Spleen (tissue), 11 donors: ENCODE measurements around the gene CYB5A. TPM values are rescaled to one million over a fixed set of nuclear protein-coding genes. Genes with fewer than 3 reads are reported as not detected.

Experiments used
- DNase-seq: peaks from one replicate; pipeline ENCODE4 v3.0.0-alpha.2; 2020
- H3K27ac ChIP-seq, 8 donors: fragments of 200-600 bp; sonication (generic) in 7 of 8; 1 replicate in 4 of 8; 2 replicates in 4 of 8; pipeline versions ENCODE4 v1.5.0 to v1.8.0; 2016 to 2021; ENCODE audit warnings: inconsistent platforms in 4 of 8, mild to moderate bottlenecking in 4 of 8, moderate library complexity in 1 of 8
- H3K27me3 ChIP-seq, 7 donors: fragments of 200-600 bp; sonication (generic) in 6 of 7; replicated peaks in 1 of 7; 1 replicate in 4 of 7; 2 replicates in 3 of 7; pipeline versions ENCODE4 v1.5.0 to v1.8.0; 2016 to 2021; ENCODE audit warnings: inconsistent platforms in 3 of 7, mild to moderate bottlenecking in 1 of 7
- H3K36me3 ChIP-seq, 6 donors: fragments of 200-600 bp; sonication (generic) in 5 of 6; 1 replicate in 4 of 6; 2 replicates in 2 of 6; pipeline versions ENCODE4 v1.5.0 to v1.8.0; 2016 to 2021; ENCODE audit warnings: inconsistent platforms in 2 of 6
- H3K4me1 ChIP-seq, 6 donors: fragments of 200-600 bp; sonication (generic) in 5 of 6; 1 replicate in 3 of 6; 2 replicates in 3 of 6; pipeline versions ENCODE4 v1.5.0 to v1.8.0; 2016 to 2021; ENCODE audit warnings: inconsistent platforms in 3 of 6
- H3K4me3 ChIP-seq, 8 donors: fragments of 200-600 bp; sonication (generic) in 7 of 8; 1 replicate in 4 of 8; 2 replicates in 4 of 8; pipeline versions ENCODE4 v1.5.0 to v1.8.0; 2016 to 2021; ENCODE audit warnings: inconsistent platforms in 4 of 8, mild to moderate bottlenecking in 4 of 8, moderate library complexity in 2 of 8
- H3K9me3 ChIP-seq, 8 donors: fragments of 200-600 bp; sonication (generic) in 7 of 8; 1 replicate in 4 of 8; 2 replicates in 4 of 8; pipeline versions ENCODE4 v1.5.0 to v1.8.0; 2016 to 2021; ENCODE audit warnings: inconsistent platforms in 4 of 8
- POLR2A ChIP-seq, 3 donors: fragments of 450-650 bp; IDR thresholded peaks; one replicate each; pipeline ENCODE4 v1.5.1; 2017; ENCODE audit warnings: antibody characterized with exemption in 3 of 3, mild to moderate bottlenecking in 1 of 3
- POLR2AphosphoS5 ChIP-seq, 3 donors: sonication (generic); formaldehyde crosslinking; IDR thresholded peaks; one replicate each; pipeline ENCODE4 v1.5.1; 2017; ENCODE audit warnings: antibody characterized with exemption in 3 of 3
- WGBS, 5 donors: extraction: QIAGEN DNeasy Blood & Tissue Kit in 3 of 5; methylation state at CpG; one replicate each; pipeline versions ENCODE4 v1.1.5 to v1.1.7; 2013 to 2018; 5-methylcytosine and 5-hydroxymethylcytosine counted together
- intact Hi-C: fragments of 100-400 bp; cut with DNase I; formaldehyde crosslinking; loops from one replicate; pipeline ENCODE4 v1.15.0; 2023; ENCODE audit warnings: low total_unique reads
- polyA plus RNA-seq, 3 donors: library from polyadenylated mRNA; stranded (reverse); fragments of 200-250 nt; gene quantifications; one replicate each; pipeline ENCODE4 v1.2.1, GENCODE V29; 2013
- total RNA-seq, 7 donors: library from RNA; depleted of rRNA in 3 of 7; stranded (reverse); fragments of >200 nt in 3 of 7; fragmentation: NEBNext Ultra II Directional in 4 of 7; extraction: Animal tissue kit (Norgen Biotek cat#: 25700) in 4 of 7; gene quantifications; one replicate each; pipeline versions ENCODE4 v1.1.0 to v1.2.1, GENCODE V29; 2016 to 2021
- TF ChIP-seq, protein P1 (sequence below), 11 experiments: fragments of 200-600 bp in 7 of 11; fragments of 450-650 bp in 4 of 11; sonication (generic) in 4 of 11; IDR thresholded peaks in 8 of 11; conservative IDR thresholded peaks in 3 of 11; 1 replicate in 7 of 11; 2 replicates in 4 of 11; pipeline versions ENCODE4 v1.4.0 to v1.8.0; 2016 to 2021; ENCODE audit warnings: antibody characterized with exemption in 11 of 11, inconsistent platforms in 4 of 11, mild to moderate bottlenecking in 1 of 11
- donor health status: healthy with polysubstance abuse.
- donor health status: DM: no; HTN: no; CAD: no; lungs with moderate emphysema.
- donor health status: DM: no; HTN: no; CAD: no.
- donor health status: Bipolar disorder and iron deficiency.
- donor health status: healthy.
- donor health status: DM: no; HTN: no; CAD: no.
- donor health status: DM: yes; HTN: yes; CAD: no.

Gene CYB5A
- total and polyA plus RNA-seq, 10 donors: 54.6 to 137 (median 111) TPM

DNA sequence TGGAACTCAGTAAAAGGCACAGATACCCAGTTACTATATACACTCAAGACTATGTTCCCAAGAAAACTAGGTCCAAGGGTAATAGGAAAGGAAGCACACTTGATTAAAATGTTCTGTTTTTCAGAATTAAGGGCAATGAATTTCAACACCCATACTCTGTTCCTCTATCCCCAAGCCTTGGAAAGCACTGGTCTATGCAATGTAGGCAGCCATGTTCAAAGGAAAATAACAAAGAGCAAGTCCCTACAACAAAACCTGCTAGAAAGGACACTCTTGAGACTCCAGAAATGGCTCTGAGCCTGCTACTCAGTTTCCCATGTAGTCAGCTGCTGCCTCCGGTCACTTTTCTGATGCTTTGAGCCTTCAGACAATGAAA is 6.8 kb downstream of the CYB5A start:
- WGBS, 5 donors: 94 to 97% (median 96%) methylated on average over 1 of the region's 1 CpG
- Histone ChIP-seq H3K27ac (peak overlapping the region in 5 of 8 donors; percentile 13 to 62 (median 46)), H3K36me3 (no peaks in the 10 kb centered on the region), H3K27me3 (no peaks in the 10 kb centered on the region), H3K4me3 (no peak overlapping the region), H3K4me1 (peaks cover 1 to 81% (median 48%) of the 10 kb centered on the region in 6 donors), H3K9me3 (no peaks in the 10 kb centered on the region)
- no peak for TF ChIP-seq POLR2A (IDR thresholded peaks at IDR 0.05)
- no peak for TF ChIP-seq POLR2AphosphoS5 (IDR thresholded peaks at IDR 0.05)
- TF ChIP-seq, protein P1, sequence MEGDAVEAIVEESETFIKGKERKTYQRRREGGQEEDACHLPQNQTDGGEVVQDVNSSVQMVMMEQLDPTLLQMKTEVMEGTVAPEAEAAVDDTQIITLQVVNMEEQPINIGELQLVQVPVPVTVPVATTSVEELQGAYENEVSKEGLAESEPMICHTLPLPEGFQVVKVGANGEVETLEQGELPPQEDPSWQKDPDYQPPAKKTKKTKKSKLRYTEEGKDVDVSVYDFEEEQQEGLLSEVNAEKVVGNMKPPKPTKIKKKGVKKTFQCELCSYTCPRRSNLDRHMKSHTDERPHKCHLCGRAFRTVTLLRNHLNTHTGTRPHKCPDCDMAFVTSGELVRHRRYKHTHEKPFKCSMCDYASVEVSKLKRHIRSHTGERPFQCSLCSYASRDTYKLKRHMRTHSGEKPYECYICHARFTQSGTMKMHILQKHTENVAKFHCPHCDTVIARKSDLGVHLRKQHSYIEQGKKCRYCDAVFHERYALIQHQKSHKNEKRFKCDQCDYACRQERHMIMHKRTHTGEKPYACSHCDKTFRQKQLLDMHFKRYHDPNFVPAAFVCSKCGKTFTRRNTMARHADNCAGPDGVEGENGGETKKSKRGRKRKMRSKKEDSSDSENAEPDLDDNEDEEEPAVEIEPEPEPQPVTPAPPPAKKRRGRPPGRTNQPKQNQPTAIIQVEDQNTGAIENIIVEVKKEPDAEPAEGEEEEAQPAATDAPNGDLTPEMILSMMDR (IDR thresholded peaks at IDR 0.05 in 8 of 11, conservative IDR thresholded peaks at IDR 0.05 in 3 of 11): no peak
- no peak for DNase-seq
- intact Hi-C loops: no loop called here

DNA sequence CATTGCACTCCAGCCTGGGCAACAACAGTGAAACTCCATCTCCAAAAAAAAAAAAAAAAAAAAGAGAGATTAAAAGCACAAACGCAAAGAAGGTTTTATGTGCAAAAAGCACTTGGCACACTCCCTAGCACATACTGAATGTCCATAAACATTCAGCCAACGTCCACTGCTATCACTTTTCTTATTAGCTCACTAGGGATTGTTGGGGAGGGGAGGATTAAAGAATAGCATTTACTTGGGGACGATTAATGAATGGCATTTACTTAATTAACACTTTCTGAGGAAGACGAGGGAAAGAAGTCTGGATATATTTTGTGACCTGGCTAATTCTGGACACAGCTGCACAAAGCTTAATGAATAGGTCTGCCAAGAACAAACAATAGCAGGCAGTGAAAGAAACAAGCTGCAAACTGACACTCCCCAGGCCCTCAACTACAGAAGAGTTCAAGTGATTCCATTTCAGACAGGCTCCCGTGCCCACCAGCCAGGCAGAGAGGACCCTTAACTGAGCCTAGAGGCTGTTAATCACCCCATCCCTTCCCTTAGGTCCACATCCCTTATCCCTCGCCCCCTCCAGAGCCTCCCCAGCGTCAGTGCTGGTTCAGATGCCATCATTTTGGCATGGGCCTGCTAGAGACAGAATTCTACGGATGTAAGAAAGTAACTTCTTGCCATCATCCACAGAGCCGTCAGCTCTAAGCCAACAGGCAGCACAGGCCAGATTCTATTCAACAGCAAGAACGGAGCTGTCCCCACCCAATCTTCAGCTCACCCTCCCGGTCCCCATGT is 7.4 kb downstream of the CYB5A start:
- Histone ChIP-seq H3K4me1 (peaks cover 0 to 76% (median 43%) of the 10 kb centered on the region in 6 donors), H3K27me3 (no peaks in the 10 kb centered on the region), H3K36me3 (no peaks in the 10 kb centered on the region), H3K9me3 (no peaks in the 10 kb centered on the region), H3K4me3 (no peak overlapping the region), H3K27ac (peak overlapping the region in 5 of 8 donors; percentile 13 to 62 (median 46))
- DNase-seq: no peak
- 71 to 81% (median 80%) methylated on average over 11 of the region's 11 CpGs for WGBS, 5 donors
- TF ChIP-seq POLR2A (IDR thresholded peaks at IDR 0.05) (no peak), POLR2AphosphoS5 (IDR thresholded peaks at IDR 0.05) (no peak)
- TF ChIP-seq, protein P1 (IDR thresholded peaks at IDR 0.05 in 8 of 11, conservative IDR thresholded peaks at IDR 0.05 in 3 of 11): no peak
- intact Hi-C loops: no loop called here

DNA sequence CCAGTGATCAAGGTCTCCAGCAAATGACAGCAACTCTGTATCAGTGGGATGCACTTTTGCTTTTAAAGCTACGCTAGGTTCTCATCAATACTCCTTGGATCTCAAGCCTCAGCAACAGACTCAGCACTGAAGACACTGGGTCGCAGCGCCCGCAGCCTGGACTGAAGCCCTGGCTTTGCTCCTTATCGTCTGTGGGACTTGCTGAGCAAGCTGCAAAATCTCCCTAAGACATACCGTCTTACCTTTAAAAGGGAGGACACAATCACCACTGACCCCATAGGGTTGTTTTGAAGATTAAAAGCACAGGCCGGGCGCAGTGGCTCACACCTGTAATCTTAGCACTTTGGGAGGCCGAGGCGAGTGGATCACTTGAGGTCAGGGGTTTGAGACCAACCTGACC is 8.1 kb downstream of the CYB5A start:
- Histone ChIP-seq H3K27me3 (no peaks in the 10 kb centered on the region), H3K4me3 (no peak overlapping the region), H3K9me3 (no peaks in the 10 kb centered on the region), H3K4me1 (peaks cover 5 to 75% (median 44%) of the 10 kb centered on the region in 6 donors), H3K27ac (no peak overlapping the region), H3K36me3 (no peaks in the 10 kb centered on the region)
- DNase-seq: no peak
- 88 to 95% (median 92%) methylated on average over 10 of the region's 10 CpGs for WGBS, 5 donors
- TF ChIP-seq, protein P1 (IDR thresholded peaks at IDR 0.05 in 8 of 11, conservative IDR thresholded peaks at IDR 0.05 in 3 of 11): no peak
- TF ChIP-seq POLR2AphosphoS5 (IDR thresholded peaks at IDR 0.05): no peak
- TF ChIP-seq POLR2A (IDR thresholded peaks at IDR 0.05): no peak
- intact Hi-C loops: no loop called here

DNA sequence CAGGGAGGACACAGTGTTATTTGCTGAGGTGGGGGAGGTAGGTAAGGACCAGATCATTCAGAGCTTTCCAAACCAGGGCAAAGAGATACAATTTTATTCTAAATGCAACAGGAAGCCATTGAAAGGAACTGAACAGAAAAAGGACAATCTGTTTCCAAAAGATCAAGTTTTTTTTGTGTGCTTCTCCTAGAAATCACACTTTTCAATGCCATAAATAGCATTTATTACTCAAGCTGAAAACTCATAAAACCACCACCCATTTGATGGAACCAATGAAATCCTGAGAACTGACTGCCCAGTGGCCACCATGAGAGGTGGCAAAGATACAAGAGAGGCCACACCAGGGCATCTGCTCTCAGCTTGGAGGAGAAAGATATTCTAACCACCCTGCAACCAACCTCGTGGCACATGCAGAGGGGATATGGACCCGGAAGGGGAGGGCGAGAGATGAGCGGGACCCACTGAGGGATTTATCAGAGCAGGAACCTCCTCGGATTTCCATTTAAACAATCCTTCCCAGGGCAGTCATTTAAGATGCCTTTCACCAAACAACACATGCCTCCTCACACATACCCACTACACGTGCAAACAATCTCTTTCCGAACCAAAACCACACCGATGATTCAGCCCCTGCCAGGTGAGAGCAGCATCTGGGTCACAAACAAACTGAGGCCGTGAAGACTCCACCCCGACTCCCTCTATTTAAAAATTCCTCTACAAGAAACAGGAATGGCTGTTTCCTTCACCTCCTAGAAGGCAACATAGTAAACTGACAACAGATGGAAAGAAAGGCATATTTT is 8.8 kb downstream of the CYB5A start:
- peaks cover 0 to 4% (median 0%) of the 10 kb centered on the region in 6 donors for H3K36me3 ChIP-seq
- peaks cover 9 to 72% (median 46%) of the 10 kb centered on the region in 6 donors for H3K4me1 ChIP-seq
- 81 to 92% (median 86%) methylated on average over 10 of the region's 10 CpGs for WGBS, 5 donors
- DNase-seq: no peak
- no peaks in the 10 kb centered on the region for H3K9me3 ChIP-seq
- intact Hi-C loops: no loop called here
- peak overlapping the region in 5 of 8 donors; percentile 36 to 58 (median 41) for H3K27ac ChIP-seq
- no peak overlapping the region for H3K4me3 ChIP-seq
- H3K27me3 ChIP-seq: no peaks in the 10 kb centered on the region
- TF ChIP-seq, protein P1 (IDR thresholded peaks at IDR 0.05 in 8 of 11, conservative IDR thresholded peaks at IDR 0.05 in 3 of 11): no peak
